Fibroblast of mammary gland (primary cell): ENCODE results near the gene ADH1A.
"Not testable (repeated sequence)": the region's sequence is repeated elsewhere in the genome, so short reads cannot be mapped to it uniquely, and the experiment has no call there.

ENCODE experiments used
- DNase-seq: peaks from one replicate; pipeline ENCODE4 v3.0.0-alpha.2; 2010; ENCODE audit warnings: low read depth
- H3K4me3 ChIP-seq: 2 replicates; pipeline ENCODE4 v1.5.1; 2011; ENCODE audit warnings: low read depth, mild to moderate bottlenecking, low read length, moderate library complexity; ENCODE audit not compliant: control insufficient read depth
- CTCF ChIP-seq: conservative IDR thresholded peaks from 2 replicates; pipeline ENCODE4 v1.5.1; 2011; ENCODE audit warnings: low read depth, low read length, inconsistent platforms; ENCODE audit not compliant: control insufficient read depth, insufficient read depth

Gene ADH1A

GRCh38 chr4:99324979-99325378 lies 34.2 kb upstream of the ADH1A start:
- H3K4me3 ChIP-seq, result no peak overlapping the region
- no peak for TF ChIP-seq CTCF
- DNase-seq, result peak; percentile 94

- H3K4me3 ChIP-seq, result no peak overlapping the region
- peak; percentile 41 for DNase-seq
- TF ChIP-seq CTCF, result no peak
These were observed 33.6 kb upstream of the ADH1A start for GRCh38 chr4:99324361-99324760.

GRCh38 chr4:99323756-99324155 lies 33.0 kb upstream of the ADH1A start:
- DNase-seq, result peak; percentile 95

GRCh38 chr4:99321241-99322191 lies 30.7 kb upstream of the ADH1A start, which contains the start of gene ADH1B:
Gene ADH1B (minus strand): TSS chr4:99321401. CDS start chr4:99321331, 70 bp downstream.
- no peak for TF ChIP-seq CTCF
- DNase-seq, result peak; percentile 58
- H3K4me3 ChIP-seq, result peak within 1 kb of the TSS; percentile 34

More at GRCh38 chr4:99323756-99324155, 33.0 kb upstream of the ADH1A start:
- no peak overlapping the region for H3K4me3 ChIP-seq
- no peak for TF ChIP-seq CTCF

GRCh38 chr4:99317811-99318210 lies 27.0 kb upstream of the ADH1A start:
- DNase-seq, H3K4me3 ChIP-seq: not testable (repeated sequence)

- H3K4me3 ChIP-seq, result no peak overlapping the region
- TF ChIP-seq CTCF, result no peak
- no peak for DNase-seq
These were observed 26.6 kb upstream of the ADH1A start for GRCh38 chr4:99317354-99317753.

- H3K4me3 ChIP-seq, result no peak overlapping the region
- no peak for TF ChIP-seq CTCF
- no peak for DNase-seq
These were observed 25.1 kb upstream of the ADH1A start for GRCh38 chr4:99315839-99316238.
